PFSK-1 (cell line): ENCODE data around the gene LIME1.

Experiments used
- FOXP2 ChIP-seq: optimal IDR thresholded peaks from 2 replicates; pipeline ENCODE3; 2011; ENCODE audit warnings: borderline replicate concordance, control low read depth, inconsistent platforms; ENCODE audit not compliant: insufficient read depth; ENCODE audit errors: extremely low read length, extremely low read depth
- POLR2AphosphoS5 ChIP-seq: IDR thresholded peaks from 2 replicates; pipeline ENCODE4 v1.6.1; 2012; ENCODE audit warnings: low read depth, mild to moderate bottlenecking, control low read depth, low read length, moderate library complexity
- SIN3A ChIP-seq: IDR thresholded peaks from 2 replicates; pipeline ENCODE4 v1.6.1; 2012; ENCODE audit warnings: mild to moderate bottlenecking, low read length, moderate library complexity, borderline replicate concordance; ENCODE audit not compliant: insufficient read depth
- TAF1 ChIP-seq: IDR thresholded peaks from 2 replicates; pipeline ENCODE4 v1.6.1; 2012; ENCODE audit warnings: low read length, control low read depth, borderline replicate concordance; ENCODE audit not compliant: insufficient read depth
- TF ChIP-seq, protein P1 (sequence below), 2 experiments: IDR thresholded peaks; 2 replicates each; pipeline versions ENCODE4 v1.6.1 to v1.8.0; 2011 to 2012; ENCODE audit warnings: low read depth in 2 of 2, low read length in 2 of 2, control low read depth in 1 of 2, inconsistent platforms in 1 of 2, mild to moderate bottlenecking in 1 of 2, moderate library complexity in 1 of 2; ENCODE audit not compliant: insufficient read depth in 1 of 2

LIME1 gene

DNA sequence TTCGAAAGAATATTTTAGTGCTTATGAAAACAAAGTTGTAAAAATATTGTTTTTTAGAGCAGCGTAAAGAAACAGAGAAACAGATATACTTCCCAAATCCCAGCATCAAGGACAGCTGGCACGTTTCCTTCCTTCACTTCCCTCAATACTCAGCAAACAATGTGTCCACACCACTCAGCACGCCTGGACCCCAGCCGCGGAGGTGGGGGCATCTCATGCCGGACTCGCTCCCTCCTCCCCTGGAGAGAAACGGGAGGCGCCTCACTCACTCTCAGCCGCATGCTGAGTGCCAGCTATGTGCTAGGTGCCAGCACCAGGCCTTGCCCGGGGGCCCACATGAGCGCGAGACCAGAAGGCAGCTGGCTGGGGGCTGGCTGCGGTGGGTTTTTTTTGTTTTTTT, 37.8 kb downstream of the LIME1 start:
- no peak for TF ChIP-seq TAF1
- TF ChIP-seq, protein P1, sequence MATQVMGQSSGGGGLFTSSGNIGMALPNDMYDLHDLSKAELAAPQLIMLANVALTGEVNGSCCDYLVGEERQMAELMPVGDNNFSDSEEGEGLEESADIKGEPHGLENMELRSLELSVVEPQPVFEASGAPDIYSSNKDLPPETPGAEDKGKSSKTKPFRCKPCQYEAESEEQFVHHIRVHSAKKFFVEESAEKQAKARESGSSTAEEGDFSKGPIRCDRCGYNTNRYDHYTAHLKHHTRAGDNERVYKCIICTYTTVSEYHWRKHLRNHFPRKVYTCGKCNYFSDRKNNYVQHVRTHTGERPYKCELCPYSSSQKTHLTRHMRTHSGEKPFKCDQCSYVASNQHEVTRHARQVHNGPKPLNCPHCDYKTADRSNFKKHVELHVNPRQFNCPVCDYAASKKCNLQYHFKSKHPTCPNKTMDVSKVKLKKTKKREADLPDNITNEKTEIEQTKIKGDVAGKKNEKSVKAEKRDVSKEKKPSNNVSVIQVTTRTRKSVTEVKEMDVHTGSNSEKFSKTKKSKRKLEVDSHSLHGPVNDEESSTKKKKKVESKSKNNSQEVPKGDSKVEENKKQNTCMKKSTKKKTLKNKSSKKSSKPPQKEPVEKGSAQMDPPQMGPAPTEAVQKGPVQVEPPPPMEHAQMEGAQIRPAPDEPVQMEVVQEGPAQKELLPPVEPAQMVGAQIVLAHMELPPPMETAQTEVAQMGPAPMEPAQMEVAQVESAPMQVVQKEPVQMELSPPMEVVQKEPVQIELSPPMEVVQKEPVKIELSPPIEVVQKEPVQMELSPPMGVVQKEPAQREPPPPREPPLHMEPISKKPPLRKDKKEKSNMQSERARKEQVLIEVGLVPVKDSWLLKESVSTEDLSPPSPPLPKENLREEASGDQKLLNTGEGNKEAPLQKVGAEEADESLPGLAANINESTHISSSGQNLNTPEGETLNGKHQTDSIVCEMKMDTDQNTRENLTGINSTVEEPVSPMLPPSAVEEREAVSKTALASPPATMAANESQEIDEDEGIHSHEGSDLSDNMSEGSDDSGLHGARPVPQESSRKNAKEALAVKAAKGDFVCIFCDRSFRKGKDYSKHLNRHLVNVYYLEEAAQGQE (IDR thresholded peaks at IDR 0.05; ENCODE audit: insufficient read depth in 1 of 2, low read depth in 2 of 2, low read length in 2 of 2): no peak
- no peak for TF ChIP-seq SIN3A
- TF ChIP-seq FOXP2: no peak
- no peak for TF ChIP-seq POLR2AphosphoS5

DNA sequence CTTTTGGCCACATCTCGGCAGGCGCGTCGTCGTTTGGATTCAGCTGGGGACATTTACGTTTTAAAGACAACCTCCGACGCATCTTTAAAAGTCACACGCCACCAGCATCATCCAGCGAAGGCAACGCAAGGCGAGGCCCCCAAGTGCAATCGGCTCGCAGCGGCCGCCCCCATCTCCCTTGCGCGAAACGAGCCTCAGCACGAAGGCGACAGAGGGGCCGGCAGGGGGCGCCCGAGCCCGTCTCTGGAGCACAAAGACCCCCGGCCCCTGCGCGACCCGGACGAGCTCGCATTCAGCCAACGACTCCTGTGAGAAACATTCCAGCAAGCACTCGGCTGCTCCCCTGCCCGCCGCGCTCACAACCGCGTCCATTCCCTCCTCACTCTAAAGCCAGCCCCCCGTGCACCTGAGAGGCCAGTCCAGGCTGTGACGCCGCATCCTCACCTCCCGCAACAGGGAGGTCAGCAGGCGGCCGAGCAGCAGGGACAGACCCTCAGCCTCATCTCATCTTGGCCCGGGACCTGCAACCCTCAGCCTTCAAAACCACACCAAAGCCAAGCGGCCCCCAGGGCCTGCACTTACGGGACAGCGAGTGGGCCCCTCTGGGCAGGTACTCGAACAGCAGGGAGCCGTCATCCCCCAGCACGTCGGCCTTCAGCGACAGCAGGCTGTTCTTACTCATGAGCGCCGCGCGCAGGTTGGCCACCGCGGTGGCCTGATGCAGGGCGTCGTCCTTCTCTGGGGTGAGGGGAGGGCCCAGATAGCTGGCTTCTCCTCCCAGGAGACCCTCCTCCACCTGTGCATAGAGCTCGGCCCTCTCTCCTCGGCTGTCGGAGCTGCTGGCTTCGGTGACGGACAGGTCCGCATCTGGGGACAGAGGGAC, 38.9 kb downstream of the LIME1 start:
- TF ChIP-seq SIN3A: no peak
- peak; percentile 12 for TF ChIP-seq FOXP2

DNA sequence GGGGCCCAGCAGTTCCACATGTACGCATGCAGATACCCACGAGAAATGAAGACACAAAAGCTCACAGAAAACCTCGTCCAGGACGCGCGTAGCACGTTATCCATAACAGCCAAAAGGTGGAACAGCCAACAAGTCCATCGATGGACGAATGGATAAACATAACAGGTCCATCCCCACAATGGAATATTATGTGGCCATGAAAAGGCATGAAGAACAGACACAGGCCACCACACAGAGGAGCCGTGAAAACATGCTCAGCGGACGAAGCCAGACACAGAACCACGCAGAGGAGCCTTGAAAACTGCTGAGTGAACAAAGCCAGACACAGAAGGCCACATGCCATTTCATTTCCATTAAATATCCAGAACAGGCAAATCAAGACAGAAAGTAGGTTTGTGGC, 41.1 kb downstream of the LIME1 start:
- TF ChIP-seq, protein P1 (IDR thresholded peaks at IDR 0.05; ENCODE audit: insufficient read depth in 1 of 2, low read depth in 2 of 2, low read length in 2 of 2): no peak
- no peak for TF ChIP-seq FOXP2
- TF ChIP-seq TAF1: no peak
- TF ChIP-seq SIN3A: no peak
- no peak for TF ChIP-seq POLR2AphosphoS5

DNA sequence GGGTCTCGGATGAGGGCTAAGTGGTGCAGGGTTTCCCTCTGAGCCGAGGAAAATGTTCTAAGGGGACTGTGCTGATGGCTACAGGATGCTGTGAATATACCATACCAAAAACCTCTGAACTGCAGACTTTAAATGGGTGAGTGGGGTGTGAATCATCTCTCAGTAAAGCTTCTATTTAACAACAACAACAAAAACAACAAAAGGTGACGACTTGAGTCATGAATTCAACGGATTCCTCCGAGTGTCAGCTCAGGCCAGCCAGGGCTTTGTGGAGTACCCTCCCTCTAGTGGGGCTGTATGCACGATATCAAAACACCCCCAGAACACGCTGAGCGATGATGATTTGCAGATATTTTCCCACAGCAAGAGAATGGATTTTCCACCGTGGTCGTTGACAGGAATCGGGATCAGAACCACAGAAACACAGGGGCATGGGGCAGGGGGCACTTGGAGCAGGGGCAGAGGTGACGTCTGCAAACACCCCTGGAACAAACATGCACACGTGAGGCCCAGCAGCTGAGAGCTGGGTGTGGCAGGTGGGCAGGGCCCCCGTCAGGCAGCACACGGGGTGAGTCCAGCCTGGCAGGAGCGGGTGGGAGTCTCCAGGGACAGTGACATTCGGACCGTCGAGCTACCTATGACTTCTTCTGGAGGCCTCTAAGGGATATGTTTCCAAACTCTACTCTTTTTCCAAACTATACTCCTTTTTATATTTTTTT, 41.7 kb downstream of the LIME1 start:
- TF ChIP-seq SIN3A: no peak
- no peak for TF ChIP-seq POLR2AphosphoS5
- TF ChIP-seq TAF1: no peak
- TF ChIP-seq, protein P1 (IDR thresholded peaks at IDR 0.05; ENCODE audit: insufficient read depth in 1 of 2, low read depth in 2 of 2, low read length in 2 of 2): no peak
- no peak for TF ChIP-seq FOXP2

DNA sequence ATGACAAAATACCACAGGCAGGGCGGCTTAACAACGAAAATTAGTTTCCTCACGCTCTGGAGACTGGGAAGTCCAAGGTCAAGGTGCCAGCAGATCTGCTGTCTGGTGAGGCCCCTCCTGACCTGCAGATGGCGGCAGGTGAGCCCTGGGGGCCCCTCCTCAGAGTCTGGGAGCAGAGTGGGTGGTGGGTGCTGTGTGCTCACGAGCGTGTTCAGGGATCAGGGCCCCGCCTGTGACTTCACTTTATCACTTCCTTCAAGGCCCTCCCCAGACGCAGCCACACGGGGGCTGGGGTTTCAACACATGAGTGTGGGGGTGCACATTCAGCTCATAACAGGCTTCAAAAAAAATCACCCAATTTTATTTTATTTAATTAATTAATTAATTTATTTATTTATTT, 42.4 kb downstream of the LIME1 start:
- TF ChIP-seq POLR2AphosphoS5 (no peak), FOXP2 (no peak), SIN3A (no peak), TAF1 (no peak)
- TF ChIP-seq, protein P1 (IDR thresholded peaks at IDR 0.05; ENCODE audit: insufficient read depth in 1 of 2, low read depth in 2 of 2, low read length in 2 of 2): no peak
